ENCODE measurements around the gene NEK10. TPM values are rescaled to one million over a fixed set of nuclear protein-coding genes. Genes with fewer than 3 reads are reported as not detected.

Gene NEK10
- total and polyA plus RNA-seq, 2 of the 13 experiments (the other 11 are each of a cell fraction or from before 2014, with no cell fraction given), result 2.8 to 14.2 TPM

- TF ChIP-seq SP4 (CRISPR knock-in tag; IDR thresholded peaks at IDR 0.05) (no peak), KLF16 (CRISPR knock-in tag; IDR thresholded peaks at IDR 0.05) (0 out of 4 replicates have a peak, but pooled peaks of 1 of the 2 experiments have one; percentile 59), ZNF232 (CRISPR knock-in tag; IDR thresholded peaks at IDR 0.05; ENCODE audit: borderline replicate concordance) (no peak), MATR3 (CRISPR knock-in tag; IDR thresholded peaks at IDR 0.05) (no peak), GATAD1 (CRISPR knock-in tag; IDR thresholded peaks at IDR 0.05) (peak; percentile 52), SIX1 (CRISPR knock-in tag; IDR thresholded peaks at IDR 0.05; ENCODE audit: borderline replicate concordance) (peak; percentile 87), ZNF782 (CRISPR knock-in tag; IDR thresholded peaks at IDR 0.05; ENCODE audit: borderline replicate concordance) (no peak), ELF3 (CRISPR knock-in tag; IDR thresholded peaks at IDR 0.05) (peak; percentile 74), HNF4G (IDR thresholded peaks at IDR 0.05; ENCODE audit: borderline replicate concordance, low read depth, low read length) (peak; percentile 35; the same call in 1 of the 2 replicates), HNF4G (CRISPR knock-in tag; IDR thresholded peaks at IDR 0.05; ENCODE audit: borderline replicate concordance, low read depth) (no peak), ZNF709 (CRISPR knock-in tag; IDR thresholded peaks at IDR 0.05) (no peak), TCF7 (IDR thresholded peaks at IDR 0.05; ENCODE audit: low read depth) (peak; percentile 49; the same call in 1 of the 2 replicates), HNF4A (CRISPR knock-in tag; IDR thresholded peaks at IDR 0.05) (peak; percentile 81), ZNF720 (CRISPR knock-in tag; IDR thresholded peaks at IDR 0.05) (no peak), ZZZ3 (CRISPR knock-in tag; IDR thresholded peaks at IDR 0.05; ENCODE audit: borderline replicate concordance) (no peak), CEBPB (IDR thresholded peaks at IDR 0.05; ENCODE audit: borderline replicate concordance, low read depth, low read length) (peak; percentile 61; the same call in 1 of the 2 replicates), ZNF235 (CRISPR knock-in tag; IDR thresholded peaks at IDR 0.05; ENCODE audit: borderline replicate concordance) (no peak), KAT8 (CRISPR knock-in tag; IDR thresholded peaks at IDR 0.05) (peak; percentile 61; the same call in 1 of the 2 replicates), ZNF615 (CRISPR knock-in tag; IDR thresholded peaks at IDR 0.05; ENCODE audit: borderline replicate concordance) (no peak), CREBL2 (CRISPR knock-in tag; IDR thresholded peaks at IDR 0.05; ENCODE audit: borderline replicate concordance) (no peak), ZNF280B (CRISPR knock-in tag; IDR thresholded peaks at IDR 0.05; ENCODE audit: borderline replicate concordance) (no peak), TBX2 (CRISPR knock-in tag; IDR thresholded peaks at IDR 0.05; ENCODE audit: borderline replicate concordance) (peak; percentile 87), ETV5 (CRISPR knock-in tag; IDR thresholded peaks at IDR 0.05; ENCODE audit: borderline replicate concordance) (no peak), MTF2 (CRISPR knock-in tag; IDR thresholded peaks at IDR 0.05; ENCODE audit: borderline replicate concordance) (no peak), RNF2 (conservative IDR thresholded peaks at IDR 0.05; ENCODE audit: low read depth) (no peak), KDM5B (CRISPR knock-in tag; IDR thresholded peaks at IDR 0.05; ENCODE audit: borderline replicate concordance) (no peak), MAFG (CRISPR knock-in tag; IDR thresholded peaks at IDR 0.05) (no peak), MIER3 (CRISPR knock-in tag; IDR thresholded peaks at IDR 0.05; ENCODE audit: borderline replicate concordance) (peak; percentile 83; the same call in 1 of the 2 replicates)
- TF ChIP-seq, protein P1, sequence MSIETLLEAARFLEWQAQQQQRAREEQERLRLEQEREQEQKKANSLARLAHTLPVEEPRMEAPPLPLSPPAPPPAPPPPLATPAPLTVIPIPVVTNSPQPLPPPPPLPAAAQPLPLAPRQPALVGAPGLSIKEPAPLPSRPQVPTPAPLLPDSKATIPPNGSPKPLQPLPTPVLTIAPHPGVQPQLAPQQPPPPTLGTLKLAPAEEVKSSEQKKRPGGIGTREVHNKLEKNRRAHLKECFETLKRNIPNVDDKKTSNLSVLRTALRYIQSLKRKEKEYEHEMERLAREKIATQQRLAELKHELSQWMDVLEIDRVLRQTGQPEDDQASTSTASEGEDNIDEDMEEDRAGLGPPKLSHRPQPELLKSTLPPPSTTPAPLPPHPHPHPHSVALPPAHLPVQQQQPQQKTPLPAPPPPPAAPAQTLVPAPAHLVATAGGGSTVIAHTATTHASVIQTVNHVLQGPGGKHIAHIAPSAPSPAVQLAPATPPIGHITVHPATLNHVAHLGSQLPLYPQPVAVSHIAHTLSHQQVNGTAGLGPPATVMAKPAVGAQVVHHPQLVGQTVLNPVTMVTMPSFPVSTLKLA (IDR thresholded peaks at IDR 0.05), result peak; percentile 31; the same call in 1 of the 2 replicates
- TF ChIP-seq, protein P2, sequence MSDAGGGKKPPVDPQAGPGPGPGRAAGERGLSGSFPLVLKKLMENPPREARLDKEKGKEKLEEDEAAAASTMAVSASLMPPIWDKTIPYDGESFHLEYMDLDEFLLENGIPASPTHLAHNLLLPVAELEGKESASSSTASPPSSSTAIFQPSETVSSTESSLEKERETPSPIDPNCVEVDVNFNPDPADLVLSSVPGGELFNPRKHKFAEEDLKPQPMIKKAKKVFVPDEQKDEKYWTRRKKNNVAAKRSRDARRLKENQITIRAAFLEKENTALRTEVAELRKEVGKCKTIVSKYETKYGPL (CRISPR knock-in tag; IDR thresholded peaks at IDR 0.05), result no peak
Observed at GRCh38 chr3:27317096-27317495, 52.1 kb downstream of the NEK10 start (continued).

Measured in HepG2 (cell line).